Peyer's patch (tissue), 4 donors: Measurements from ENCODE around the gene PSMD1.

Experiments
- POLR2A ChIP-seq, 2 donors: fragments of 450-650 bp; IDR thresholded peaks; one replicate each; pipeline ENCODE4 v1.5.1; 2017; ENCODE audit warnings: antibody characterized with exemption in 2 of 2, mild to moderate bottlenecking in 2 of 2, moderate library complexity in 2 of 2
- TF ChIP-seq, protein P1 (sequence below), 6 experiments: fragments of 450-650 bp in 4 of 6; fragments of 200-600 bp in 2 of 6; sonication (generic) in 1 of 6; IDR thresholded peaks; one replicate each; pipeline ENCODE4 v1.5.1; 2017 to 2019; ENCODE audit warnings: antibody characterized with exemption in 6 of 6, mild to moderate bottlenecking in 3 of 6, moderate library complexity in 1 of 6

DNA sequence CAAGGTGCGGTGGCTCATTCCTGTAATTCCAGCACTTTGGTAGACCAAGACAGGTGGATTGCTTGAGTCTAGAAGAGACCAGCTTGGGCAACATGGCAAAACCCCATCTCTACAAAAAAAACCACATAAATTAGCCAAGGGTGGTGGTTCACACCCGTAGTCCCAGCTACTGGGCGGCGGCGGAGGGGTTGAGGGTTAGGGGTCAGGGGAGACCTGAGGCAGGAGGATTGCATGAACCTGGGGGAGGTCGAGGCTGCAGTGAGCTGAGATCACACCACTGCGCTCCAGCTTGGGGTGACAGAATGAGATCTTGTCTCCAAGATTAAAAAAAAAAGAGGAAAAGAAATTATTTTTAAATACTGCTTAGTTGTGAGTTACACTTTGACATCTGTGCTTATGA lies 69.5 kb downstream of the PSMD1 start:
- TF ChIP-seq, protein P1, sequence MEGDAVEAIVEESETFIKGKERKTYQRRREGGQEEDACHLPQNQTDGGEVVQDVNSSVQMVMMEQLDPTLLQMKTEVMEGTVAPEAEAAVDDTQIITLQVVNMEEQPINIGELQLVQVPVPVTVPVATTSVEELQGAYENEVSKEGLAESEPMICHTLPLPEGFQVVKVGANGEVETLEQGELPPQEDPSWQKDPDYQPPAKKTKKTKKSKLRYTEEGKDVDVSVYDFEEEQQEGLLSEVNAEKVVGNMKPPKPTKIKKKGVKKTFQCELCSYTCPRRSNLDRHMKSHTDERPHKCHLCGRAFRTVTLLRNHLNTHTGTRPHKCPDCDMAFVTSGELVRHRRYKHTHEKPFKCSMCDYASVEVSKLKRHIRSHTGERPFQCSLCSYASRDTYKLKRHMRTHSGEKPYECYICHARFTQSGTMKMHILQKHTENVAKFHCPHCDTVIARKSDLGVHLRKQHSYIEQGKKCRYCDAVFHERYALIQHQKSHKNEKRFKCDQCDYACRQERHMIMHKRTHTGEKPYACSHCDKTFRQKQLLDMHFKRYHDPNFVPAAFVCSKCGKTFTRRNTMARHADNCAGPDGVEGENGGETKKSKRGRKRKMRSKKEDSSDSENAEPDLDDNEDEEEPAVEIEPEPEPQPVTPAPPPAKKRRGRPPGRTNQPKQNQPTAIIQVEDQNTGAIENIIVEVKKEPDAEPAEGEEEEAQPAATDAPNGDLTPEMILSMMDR (IDR thresholded peaks at IDR 0.05) = no peak
- TF ChIP-seq POLR2A (IDR thresholded peaks at IDR 0.05) = no peak
